Measurements from ENCODE around the gene KRTAP9-4. TPM values are rescaled to one million over a fixed set of nuclear protein-coding genes. Genes with fewer than 3 reads are reported as not detected.
"Not testable (repeated sequence)": the region's sequence is repeated elsewhere in the genome, so short reads cannot be mapped to it uniquely, and the experiment has no call there.

KRTAP9-4 gene
- total RNA-seq (2014; rRNA removed; shearing (Covaris generic)): not detected in 2 replicates
- polyA plus RNA-seq (2016; fragmentation: Nextera tagmentation; extraction: Ambion mirVana): not detected in 2 replicates

GRCh38 chr17:41249637-41250240 is at the start of gene KRTAP9-4:
Gene KRTAP9-4 (plus strand): TSS chr17:41249687. CDS start chr17:41249721, 34 bp downstream.
- H3K36me3 ChIP-seq (ENCODE audit: low read depth); H3K79me2 ChIP-seq (ENCODE audit: insufficient read depth); in situ Hi-C loops (cut with MboI); H3K4me1 ChIP-seq (ENCODE audit: insufficient read depth); H2AFZ ChIP-seq; H3K9me3 ChIP-seq (ENCODE audit: low read depth); H3K4me3 ChIP-seq; H3K27ac ChIP-seq; H3K9me2 ChIP-seq (ENCODE audit: insufficient read depth); H3F3A ChIP-seq (ENCODE audit: insufficient read depth); DNase-seq; H4K20me1 ChIP-seq (ENCODE audit: insufficient read depth); H3K4me2 ChIP-seq (ENCODE audit: unreplicated experiment); H3K27me3 ChIP-seq (replicated peaks; ENCODE audit: insufficient read depth); H3K9ac ChIP-seq: not testable (repeated sequence)
- WGBS, 2 experiments (ENCODE audit: low coverage in 1 of 2, low lambda C conversion rate in 2 of 2, missing lambda C conversion rate in 2 of 2): 40 to 61% methylated on average over 1 to 2 of the region's 2 CpGs

DNA sequence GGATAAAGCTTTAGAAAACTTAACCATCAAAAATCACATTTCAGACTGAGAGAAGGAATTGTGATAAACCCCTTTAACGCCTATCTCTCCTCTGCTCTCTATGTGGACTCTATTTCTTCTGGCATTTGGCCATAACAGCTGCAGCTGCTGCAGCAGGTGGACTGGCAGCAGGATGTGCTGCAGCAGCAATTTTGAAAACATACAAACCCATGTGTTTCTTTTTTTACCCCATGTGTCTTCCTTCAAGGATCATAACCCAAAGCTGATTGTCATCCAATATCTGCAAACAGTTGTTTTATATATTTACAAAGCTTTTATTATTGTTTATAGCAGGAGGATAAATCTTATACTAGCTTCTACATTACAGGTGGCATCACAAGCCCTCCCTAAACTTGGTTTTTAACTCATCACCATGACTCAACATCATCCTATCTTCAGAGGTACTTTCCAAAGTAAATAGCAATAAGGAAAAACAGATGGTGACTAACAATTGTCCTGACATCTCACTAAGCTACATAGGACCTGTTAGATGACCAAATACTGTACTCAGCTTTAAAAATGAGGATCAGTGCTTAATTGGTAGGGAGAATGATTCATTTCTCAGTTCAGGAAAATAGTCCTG is 37.5 kb upstream of the KRTAP9-4 start:
- Histone ChIP-seq H3K9me2 (ENCODE audit: insufficient read depth) (no peaks in the 10 kb centered on the region), H3K79me2 (ENCODE audit: insufficient read depth) (no peaks in the 10 kb centered on the region), H3K4me1 (ENCODE audit: insufficient read depth) (peaks cover 9% of the 10 kb centered on the region; the same call in 1 of the 2 replicates), H3K27me3 (replicated peaks; ENCODE audit: insufficient read depth) (no peaks in the 10 kb centered on the region), H3K4me2 (ENCODE audit: unreplicated experiment) (no peak overlapping the region), H3K9ac (no peak overlapping the region), H4K20me1 (ENCODE audit: insufficient read depth) (no peaks in the 10 kb centered on the region), H2AFZ (no peak overlapping the region), H3F3A (ENCODE audit: insufficient read depth) (peaks cover 11% of the 10 kb centered on the region; the same call in 1 of the 2 replicates), H3K4me3 (no peak overlapping the region), H3K36me3 (ENCODE audit: low read depth) (no peaks in the 10 kb centered on the region), H3K27ac (no peak overlapping the region), H3K9me3 (ENCODE audit: low read depth) (no peaks in the 10 kb centered on the region)
- no peak for TF ChIP-seq EZH2 (IDR thresholded peaks at IDR 0.05; ENCODE audit: insufficient read depth, poor library complexity, severe bottlenecking)
- TF ChIP-seq EZH2phosphoT487 (IDR thresholded peaks at IDR 0.05; ENCODE audit: insufficient read depth, low read depth): 0 out of 2 replicates have a peak, but pooled peaks have one; percentile 61
- in situ Hi-C loops (cut with MboI): no loop called here
- WGBS, 2 experiments (ENCODE audit: low coverage in 1 of 2, low lambda C conversion rate in 2 of 2, missing lambda C conversion rate in 2 of 2): 9 to 11% methylated on average over 1 of the region's 1 CpG
- peak; percentile 70 for DNase-seq

DNA sequence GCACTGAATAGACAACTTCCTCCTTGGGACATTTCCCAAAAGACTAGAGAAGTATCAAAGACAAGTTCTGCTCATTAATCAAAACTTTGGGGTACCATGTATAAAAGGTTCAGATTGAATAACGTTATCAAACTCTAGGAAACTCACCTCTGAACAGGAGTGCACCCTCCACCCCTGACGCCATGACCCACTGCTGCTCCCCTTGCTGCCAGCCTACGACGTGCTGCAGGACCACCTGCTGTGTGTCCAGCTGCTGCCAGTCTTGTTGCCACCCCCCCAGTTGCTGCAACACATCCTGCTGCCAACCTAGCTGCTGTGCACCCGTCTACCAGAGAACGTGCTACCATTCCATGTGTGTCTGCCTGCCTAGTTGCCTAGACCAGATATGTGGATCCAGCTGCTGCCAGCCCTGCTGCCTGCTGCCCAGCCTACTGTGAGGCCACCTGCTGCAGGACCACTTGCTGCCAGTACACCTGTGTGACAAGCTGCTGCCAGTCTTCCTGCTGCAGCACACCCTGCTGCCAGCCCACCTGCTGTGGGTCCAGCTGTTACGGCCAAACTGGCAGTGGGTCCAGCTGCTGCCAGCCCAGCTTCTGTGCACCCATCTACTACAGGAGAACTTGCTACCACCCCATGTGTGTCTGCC is 36.8 kb upstream of the KRTAP9-4 start:
- H3K27ac ChIP-seq: no peak overlapping the region
- H3K79me2 ChIP-seq (ENCODE audit: insufficient read depth): no peaks in the 10 kb centered on the region
- in situ Hi-C loops (cut with MboI): no loop called here
- no peak for DNase-seq
- 57 to 59% methylated on average over 7 of the region's 7 CpGs for WGBS, 2 experiments (ENCODE audit: low coverage in 1 of 2, low lambda C conversion rate in 2 of 2, missing lambda C conversion rate in 2 of 2)
- H4K20me1 ChIP-seq (ENCODE audit: insufficient read depth): no peaks in the 10 kb centered on the region
- H3K4me3 ChIP-seq: no peak overlapping the region
- TF ChIP-seq EZH2phosphoT487 (IDR thresholded peaks at IDR 0.05; ENCODE audit: insufficient read depth, low read depth) (no peak), EZH2 (IDR thresholded peaks at IDR 0.05; ENCODE audit: insufficient read depth, poor library complexity, severe bottlenecking) (no peak)
- H3F3A ChIP-seq (ENCODE audit: insufficient read depth): peaks cover 11% of the 10 kb centered on the region; the same call in 1 of the 2 replicates
- H3K4me1 ChIP-seq (ENCODE audit: insufficient read depth): peaks cover 9% of the 10 kb centered on the region; the same call in 1 of the 2 replicates
- no peak overlapping the region for H3K4me2 ChIP-seq (ENCODE audit: unreplicated experiment)
- no peaks in the 10 kb centered on the region for H3K9me3 ChIP-seq (ENCODE audit: low read depth)
- H3K36me3 ChIP-seq (ENCODE audit: low read depth): no peaks in the 10 kb centered on the region
- no peak overlapping the region for H3K9ac ChIP-seq
- no peaks in the 10 kb centered on the region for H3K27me3 ChIP-seq (replicated peaks; ENCODE audit: insufficient read depth)
- no peak overlapping the region for H2AFZ ChIP-seq
- no peaks in the 10 kb centered on the region for H3K9me2 ChIP-seq (ENCODE audit: insufficient read depth)

DNA sequence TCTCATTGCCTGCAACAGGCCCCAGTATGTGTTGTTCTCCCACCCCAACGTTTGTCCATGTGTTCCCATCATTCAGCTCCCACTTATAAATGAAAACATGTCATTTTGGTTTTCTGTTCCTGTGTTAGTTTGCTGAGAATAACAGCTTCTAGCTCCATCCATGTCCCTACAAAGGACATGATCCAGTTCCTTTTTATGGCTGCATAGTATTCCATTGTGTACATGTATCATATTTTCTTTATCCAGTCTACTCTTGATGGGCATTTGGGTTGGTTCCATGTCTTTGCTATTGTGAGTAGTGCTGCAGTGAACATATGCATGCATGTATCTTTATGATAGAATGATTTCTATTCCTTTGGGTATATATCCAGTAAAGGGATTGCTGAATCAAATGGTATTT is 33.8 kb upstream of the KRTAP9-4 start:
- H3K9ac ChIP-seq: no peak overlapping the region
- no peak for DNase-seq
- H3K4me1 ChIP-seq (ENCODE audit: insufficient read depth): peaks cover 9% of the 10 kb centered on the region; the same call in 1 of the 2 replicates
- in situ Hi-C loops (cut with MboI): no loop called here
- H3K79me2 ChIP-seq (ENCODE audit: insufficient read depth): no peaks in the 10 kb centered on the region
- H3K36me3 ChIP-seq (ENCODE audit: low read depth): no peaks in the 10 kb centered on the region
- no peaks in the 10 kb centered on the region for H3K9me3 ChIP-seq (ENCODE audit: low read depth)
- H3K4me2 ChIP-seq (ENCODE audit: unreplicated experiment): no peak overlapping the region
- H3K27me3 ChIP-seq (replicated peaks; ENCODE audit: insufficient read depth): no peaks in the 10 kb centered on the region
- no peak overlapping the region for H3K4me3 ChIP-seq
- 71 to 100% methylated on average over 1 of the region's 1 CpG for WGBS, 2 experiments (ENCODE audit: low coverage in 1 of 2, low lambda C conversion rate in 2 of 2, missing lambda C conversion rate in 2 of 2)
- H3F3A ChIP-seq (ENCODE audit: insufficient read depth): peaks cover 11% of the 10 kb centered on the region; the same call in 1 of the 2 replicates
- no peak overlapping the region for H3K27ac ChIP-seq
- no peak overlapping the region for H2AFZ ChIP-seq
- H3K9me2 ChIP-seq (ENCODE audit: insufficient read depth): no peaks in the 10 kb centered on the region
- H4K20me1 ChIP-seq (ENCODE audit: insufficient read depth): no peaks in the 10 kb centered on the region
- TF ChIP-seq EZH2phosphoT487 (IDR thresholded peaks at IDR 0.05; ENCODE audit: insufficient read depth, low read depth) (no peak), EZH2 (IDR thresholded peaks at IDR 0.05; ENCODE audit: insufficient read depth, poor library complexity, severe bottlenecking) (no peak)
